GM12878 (cell line): Measurements from ENCODE around the gene IFT81. TPM values are rescaled to one million over a fixed set of nuclear protein-coding genes. Genes with fewer than 3 reads are reported as not detected.

Source experiments
- ATAC-seq: fragments of 200-7000 bp; cut with Tn5 transposase; 3 replicates; pipeline ENCODE4 v1.9.1; 2020; ENCODE audit warnings: mild to moderate bottlenecking, moderate library complexity
- BruUV-seq: library from RNA; stranded (reverse); fragments of 400-500 nt; replicated peaks from 2 replicates; lab custom pipeline; 2021; lab: Mats Ljungman, UMichigan
- CTCF ChIA-PET: fragments of 300-600 bp; sonication (Branson Sonifier 250); formaldehyde crosslinking; extraction: SDS; loops from one replicate; lab custom pipeline; 2021; ENCODE audit warnings: inconsistent platforms; lab: Yijun Ruan, JAX
- POLR2A ChIA-PET: fragments of 350-600 bp; formaldehyde crosslinking; extraction: SDS; loops from one replicate; lab custom pipeline; 2021; ENCODE audit warnings: inconsistent platforms; lab: Charles Lee
- RAD21 ChIA-PET: fragments of 300-600 bp; sonication (Branson Sonifier 250); formaldehyde crosslinking; loops from one replicate; lab custom pipeline; 2023; ENCODE audit warnings: antibody characterized with exemption; ENCODE audit not compliant: unreplicated experiment; lab: Charles Lee
- SMC1A ChIA-PET: fragments of 300-600 bp; sonication (Branson Sonifier 250); formaldehyde crosslinking; loops from one replicate; lab custom pipeline; 2023; ENCODE audit not compliant: unreplicated experiment, uncharacterized antibody; lab: Charles Lee
- DNase-seq: peaks from one replicate; pipeline ENCODE4 v3.0.0-alpha.2; 2011; ENCODE audit warnings: low read depth, low spot score
- FAIRE-seq: peaks from 3 replicates; lab custom pipeline; 2011; peaks lifted over from hg19 to GRCh38; lab: Jason Lieb, UNC
- H2AFZ ChIP-seq: 2 replicates; pipeline ENCODE4 v1.6.0; 2011; ENCODE audit warnings: low read depth, low read length, control low read depth; ENCODE audit not compliant: control insufficient read depth
- H3K27ac ChIP-seq: 2 replicates; pipeline ENCODE4 v1.5.1; 2011; ENCODE audit warnings: control low read depth; ENCODE audit not compliant: control insufficient read depth, insufficient read depth
- H3K27me3 ChIP-seq, 2 experiments: replicated peaks in 1 of 2; 2 replicates each; pipeline versions ENCODE4 v1.6.0 to v1.6.1; 2011; ENCODE audit warnings: low read length in 1 of 2; ENCODE audit not compliant: control insufficient read depth in 2 of 2, insufficient read depth in 2 of 2
- H3K36me3 ChIP-seq, 2 experiments: 2 replicates each; pipeline ENCODE4 v1.5.1; 2011; ENCODE audit warnings: low read length in 1 of 2; ENCODE audit not compliant: control insufficient read depth in 2 of 2, insufficient read depth in 2 of 2
- H3K4me1 ChIP-seq: 2 replicates; pipeline ENCODE4 v1.6.1; 2011; ENCODE audit warnings: mild to moderate bottlenecking, low read length, moderate library complexity, mixed read lengths; ENCODE audit not compliant: control insufficient read depth, insufficient read depth
- H3K4me2 ChIP-seq: 2 replicates; pipeline ENCODE4 v1.6.0; 2011; ENCODE audit warnings: control low read depth; ENCODE audit not compliant: control insufficient read depth, insufficient read depth
- H3K4me3 ChIP-seq: fragments of 200-600 bp; sonication (generic); 2 replicates; pipeline ENCODE4 v1.5.1; 2016
- H3K79me2 ChIP-seq: 2 replicates; pipeline ENCODE4 v1.6.0; 2011; ENCODE audit warnings: low read length; ENCODE audit not compliant: control insufficient read depth, insufficient read depth
- H3K9ac ChIP-seq: 2 replicates; pipeline ENCODE4 v1.8.0; 2011; ENCODE audit warnings: low read length, control low read depth, mixed read lengths; ENCODE audit not compliant: control insufficient read depth, insufficient read depth
- H3K9me3 ChIP-seq: replicated peaks from 3 replicates; pipeline ENCODE4 v1.5.1; 2011; ENCODE audit warnings: mild to moderate bottlenecking, low read length; ENCODE audit not compliant: control insufficient read depth, insufficient read depth
- H4K20me1 ChIP-seq: 2 replicates; pipeline ENCODE4 v1.6.0; 2011; ENCODE audit not compliant: control insufficient read depth, insufficient read depth
- CEBPB ChIP-seq, 2 experiments: fragments of 150-350 bp in 1 of 2; IDR thresholded peaks; 2 replicates each; pipeline ENCODE4 v1.6.1; 2012 to 2014; ENCODE audit warnings: low read depth in 2 of 2, low read length in 2 of 2, borderline replicate concordance in 1 of 2, inconsistent platforms in 1 of 2
- CHD2 ChIP-seq: IDR thresholded peaks from 2 replicates; pipeline ENCODE4 v1.6.1; 2011; ENCODE audit warnings: low read depth, low read length, improper control_type of control experiment, borderline replicate concordance
- EED ChIP-seq: sonication (generic); IDR thresholded peaks from 2 replicates; pipeline ENCODE4 v1.6.1; 2016; ENCODE audit warnings: antibody characterized with exemption, low read depth
- EP300 ChIP-seq, 2 experiments: fragments of 150-350 bp in 1 of 2; IDR thresholded peaks; 2 replicates each; pipeline ENCODE4 v1.6.1; 2011 to 2012; ENCODE audit warnings: low read depth in 2 of 2, low read length in 2 of 2, borderline replicate concordance in 1 of 2, improper control_type of control experiment in 1 of 2, inconsistent platforms in 1 of 2; ENCODE audit not compliant: control insufficient read depth in 1 of 2
- IRF3 ChIP-seq: fragments of 450-650 bp; IDR thresholded peaks from 2 replicates; pipeline ENCODE4 v1.6.1; 2014; ENCODE audit warnings: mild to moderate bottlenecking
- IRF4 ChIP-seq: IDR thresholded peaks from 2 replicates; pipeline ENCODE4 v1.6.1; 2011; ENCODE audit warnings: low read depth, low read length
- JUND ChIP-seq: IDR thresholded peaks from 2 replicates; pipeline ENCODE4 v1.6.1; 2012; ENCODE audit warnings: low read depth, mild to moderate bottlenecking, low read length, improper control_type of control experiment, moderate library complexity
- MEF2B ChIP-seq: fragments of 450-650 bp; IDR thresholded peaks from 2 replicates; pipeline ENCODE4 v1.6.1; 2018; ENCODE audit warnings: mild to moderate bottlenecking, moderate library complexity; ENCODE audit not compliant: partially characterized antibody, poor library complexity, severe bottlenecking
- MLLT1 ChIP-seq: fragments of 450-650 bp; IDR thresholded peaks from 2 replicates; pipeline ENCODE4 v1.6.1; 2016; ENCODE audit warnings: mild to moderate bottlenecking
- NFIC ChIP-seq: IDR thresholded peaks from 2 replicates; pipeline ENCODE4 v1.6.1; 2012; ENCODE audit warnings: low read depth, mild to moderate bottlenecking, inconsistent platforms, low read length, moderate library complexity
- NR2C1 ChIP-seq: fragments of 450-650 bp; IDR thresholded peaks from 2 replicates; pipeline ENCODE4 v1.6.1; 2017; ENCODE audit warnings: antibody characterized with exemption, mild to moderate bottlenecking, moderate library complexity
- PML ChIP-seq: IDR thresholded peaks from 2 replicates; pipeline ENCODE4 v1.6.1; 2012; ENCODE audit warnings: low read length, inconsistent platforms
- SMAD1 ChIP-seq: fragments of 450-650 bp; IDR thresholded peaks from 2 replicates; pipeline ENCODE4 v1.6.1; 2018; ENCODE audit warnings: mild to moderate bottlenecking, low read depth; ENCODE audit not compliant: partially characterized antibody
- SMARCA5 ChIP-seq: fragments of 450-650 bp; IDR thresholded peaks from 2 replicates; pipeline ENCODE4 v1.6.1; 2017; ENCODE audit warnings: mild to moderate bottlenecking
- STAT1 ChIP-seq: fragments of 450-650 bp; conservative IDR thresholded peaks from 2 replicates; pipeline ENCODE4 v1.6.1; 2014; ENCODE audit warnings: antibody characterized with exemption, mild to moderate bottlenecking
- TCF7 ChIP-seq: IDR thresholded peaks from 2 replicates; pipeline ENCODE4 v1.6.1; 2014; ENCODE audit warnings: antibody characterized with exemption, borderline replicate concordance
- YBX1 ChIP-seq: fragments of 450-650 bp; IDR thresholded peaks from 2 replicates; pipeline ENCODE4 v1.6.1; 2016; ENCODE audit warnings: antibody characterized with exemption
- ZBTB4 ChIP-seq: fragments of 450-650 bp; formaldehyde crosslinking; IDR thresholded peaks from 2 replicates; pipeline ENCODE4 v1.4.0; 2022; ENCODE audit warnings: mild to moderate bottlenecking, moderate library complexity
- ZNF622 ChIP-seq: fragments of 450-650 bp; IDR thresholded peaks from 2 replicates; pipeline ENCODE4 v1.6.1; 2017; ENCODE audit warnings: mild to moderate bottlenecking, inconsistent platforms
- WGBS: methylation state at CpG from one replicate; pipeline ENCODE4 v1.1.6; 2016; ENCODE audit warnings: low lambda C conversion rate; ENCODE audit not compliant: insufficient replicate concordance, insufficient coverage; ENCODE audit errors: missing lambda C conversion rate; 5-methylcytosine and 5-hydroxymethylcytosine counted together
- in situ Hi-C: fragments of 300-500 bp; cut with MboI; formaldehyde crosslinking; loops from 9 replicates; pipeline ENCODE4 v1.14.3; 2018; ENCODE audit warnings: mixed read lengths
- intact Hi-C: fragments of 100-400 bp; cut with micrococcal nuclease; formaldehyde crosslinking; loops from one replicate; pipeline ENCODE4 v1.14.2; 2022; ENCODE audit not compliant: unreplicated experiment
- polyA plus RNA-seq, 11 experiments: library from polyadenylated mRNA; depleted of rRNA in 4 of 11; unstranded in 6 of 11; stranded (reverse) in 5 of 11; fragments of >200 nt; fragmentation: Nextera tagmentation in 4 of 11; fragmentation: Illumina TruSeq in 1 of 11; extraction: Ambion mirVana in 4 of 11; extraction: Trizol in 1 of 11; gene quantifications; 1 replicate in 1 of 11; 2 replicates in 10 of 11; pipeline versions ENCODE4 v1.2.1 to v1.2.3, GENCODE V29; 2011 to 2016; ENCODE audit warnings: inconsistent platforms in 2 of 11, missing spikeins in 2 of 11, low read depth in 1 of 11
- total RNA-seq, 4 experiments: library from RNA; depleted of rRNA in 3 of 4; stranded (reverse); fragments of >200 nt in 3 of 4; fragmentation: Illumina TruSeq in 1 of 4; extraction: Trizol in 1 of 4; gene quantifications; 2 replicates each; pipeline versions ENCODE4 v1.2.1 to v1.2.3, GENCODE V29; 2013 to 2021

Gene IFT81
- total and polyA plus RNA-seq, 10 of the 15 experiments (the other 5 are each of a cell fraction or from before 2014, with no cell fraction given), result 4.1 to 9.9 (median 5.6) TPM

GRCh38 chr12:110170535-110171185 lies 46.5 kb downstream of the IFT81 start (continued):
- no peak for TF ChIP-seq MLLT1
- TF ChIP-seq IRF4, result no peak

GRCh38 chr12:110171186-110171538 lies 47.0 kb downstream of the IFT81 start:
- intact Hi-C loops (no loop called here), in situ Hi-C loops (no loop called here)
- no peak for ATAC-seq
- ChIA-PET POLR2A (interaction anchor here (0.6 kb wide), 1 partner anchor 116 kb away, joined by 7 read pairs; no protein-coding TSS in a partner anchor), RAD21 (no interaction called here), CTCF (no interaction called here), SMC1A (interaction anchor here (0.6 to 1.1 kb wide), 2 partner anchors 9 to 267 kb away, joined by 3 read pairs; no protein-coding TSS in a partner anchor)
- no peak overlapping the region for H2AFZ ChIP-seq
- no peaks in the 10 kb centered on the region for H3K4me1 ChIP-seq
- no peak overlapping the region for H3K9ac ChIP-seq
- no peak overlapping the region for H3K4me2 ChIP-seq
- H4K20me1 ChIP-seq, result no peaks in the 10 kb centered on the region
- 100% methylated on average over 3 of the region's 3 CpGs for WGBS
- no TSS peak for BruUV-seq
- no peak overlapping the region for H3K27ac ChIP-seq
- no peak for DNase-seq
- H3K9me3 ChIP-seq, result no peaks in the 10 kb centered on the region
- no peak overlapping the region for H3K4me3 ChIP-seq
- no peaks in the 10 kb centered on the region for H3K79me2 ChIP-seq
- no peaks in the 10 kb centered on the region for H3K27me3 ChIP-seq
- no peaks in the 10 kb centered on the region for H3K36me3 ChIP-seq
- no peak for FAIRE-seq
- TF ChIP-seq JUND, result no peak
- TF ChIP-seq MEF2B, result no peak
- no peak for TF ChIP-seq CHD2
- TF ChIP-seq IRF3, result no peak
- no peak for TF ChIP-seq YBX1
- no peak for TF ChIP-seq ZNF622
- TF ChIP-seq PML, result no peak
- no peak for TF ChIP-seq EED
- TF ChIP-seq TCF7, result no peak
- no peak for TF ChIP-seq SMARCA5
- no peak for TF ChIP-seq EP300 (IDR thresholded peaks at IDR 0.05; ENCODE audit: borderline replicate concordance in 1 of 2, control insufficient read depth in 1 of 2, low read depth in 2 of 2, low read length in 2 of 2)
- TF ChIP-seq NFIC, result no peak
- TF ChIP-seq CEBPB (IDR thresholded peaks at IDR 0.05; ENCODE audit: borderline replicate concordance in 1 of 2, low read depth in 2 of 2, low read length in 2 of 2), result no peak
- no peak for TF ChIP-seq ZBTB4
- TF ChIP-seq NR2C1, result no peak
- TF ChIP-seq STAT1, result no peak
- TF ChIP-seq SMAD1, result no peak
